ENCODE results near the gene CD274.
"Not testable (repeated sequence)": the region's sequence is repeated elsewhere in the genome, so short reads cannot be mapped to it uniquely, and the experiment has no call there.

The CD274 gene

GRCh38 chr9:5438301-5439162 is 11.8 kb upstream of the CD274 start:
- DNase-seq = no peak

DNA sequence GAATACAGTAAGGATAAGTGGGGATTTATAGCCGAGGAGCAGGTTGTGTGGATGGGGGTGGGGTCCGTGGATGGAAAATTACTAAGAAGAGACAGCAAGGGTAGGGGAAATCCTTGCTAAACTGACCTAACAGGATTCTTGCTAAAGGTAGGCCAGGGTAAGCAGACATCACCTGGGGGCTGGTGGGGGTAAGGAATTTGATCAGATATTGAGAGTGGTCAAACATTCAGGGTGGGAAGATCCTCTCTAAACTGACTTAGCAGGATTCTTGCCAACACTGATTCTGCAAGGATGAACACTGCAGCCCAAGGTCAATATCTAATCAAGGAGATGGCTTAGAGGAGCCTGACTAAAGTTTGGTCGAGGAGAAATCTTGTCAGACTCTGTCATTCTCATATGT is 9.9 kb upstream of the CD274 start:
- no peak for DNase-seq

- no peak for DNase-seq
Observed at GRCh38 chr9:5441043-5441442, 9.3 kb upstream of the CD274 start.

GRCh38 chr9:5442400-5443011 is 7.8 kb upstream of the CD274 start:
- DNase-seq = no peak

GRCh38 chr9:5443850-5444249 is 6.5 kb upstream of the CD274 start:
- no peak for DNase-seq

- not testable (repeated sequence) for DNase-seq
Observed at GRCh38 chr9:5445096-5445495, 5.2 kb upstream of the CD274 start.

GRCh38 chr9:5445886-5446285 is 4.5 kb upstream of the CD274 start:
- DNase-seq = no peak

GRCh38 chr9:5446451-5447236 is 3.7 kb upstream of the CD274 start:
- no peak for DNase-seq

DNA sequence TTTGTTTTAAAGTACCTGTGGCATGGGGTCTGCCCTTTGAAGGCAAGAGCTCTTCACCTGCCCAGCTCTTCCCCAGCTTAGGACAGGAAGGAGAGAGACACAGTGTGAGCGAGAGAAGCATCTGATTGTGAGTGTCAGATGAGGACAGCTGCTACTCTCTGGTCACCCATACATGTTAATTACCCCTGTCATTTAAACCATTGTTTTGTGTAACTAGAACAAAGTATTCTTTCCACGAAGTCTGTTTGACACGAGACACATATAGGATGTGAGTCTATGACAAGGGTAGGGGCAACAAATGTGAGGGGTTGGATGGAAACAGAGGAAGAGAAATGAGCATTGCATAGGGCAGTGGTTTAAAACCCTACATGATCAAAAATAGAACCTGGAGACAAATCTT is 3.0 kb upstream of the CD274 start:
- no peak for DNase-seq

- no peak for DNase-seq
Observed at GRCh38 chr9:5448016-5448415, 2.3 kb upstream of the CD274 start.

DNA sequence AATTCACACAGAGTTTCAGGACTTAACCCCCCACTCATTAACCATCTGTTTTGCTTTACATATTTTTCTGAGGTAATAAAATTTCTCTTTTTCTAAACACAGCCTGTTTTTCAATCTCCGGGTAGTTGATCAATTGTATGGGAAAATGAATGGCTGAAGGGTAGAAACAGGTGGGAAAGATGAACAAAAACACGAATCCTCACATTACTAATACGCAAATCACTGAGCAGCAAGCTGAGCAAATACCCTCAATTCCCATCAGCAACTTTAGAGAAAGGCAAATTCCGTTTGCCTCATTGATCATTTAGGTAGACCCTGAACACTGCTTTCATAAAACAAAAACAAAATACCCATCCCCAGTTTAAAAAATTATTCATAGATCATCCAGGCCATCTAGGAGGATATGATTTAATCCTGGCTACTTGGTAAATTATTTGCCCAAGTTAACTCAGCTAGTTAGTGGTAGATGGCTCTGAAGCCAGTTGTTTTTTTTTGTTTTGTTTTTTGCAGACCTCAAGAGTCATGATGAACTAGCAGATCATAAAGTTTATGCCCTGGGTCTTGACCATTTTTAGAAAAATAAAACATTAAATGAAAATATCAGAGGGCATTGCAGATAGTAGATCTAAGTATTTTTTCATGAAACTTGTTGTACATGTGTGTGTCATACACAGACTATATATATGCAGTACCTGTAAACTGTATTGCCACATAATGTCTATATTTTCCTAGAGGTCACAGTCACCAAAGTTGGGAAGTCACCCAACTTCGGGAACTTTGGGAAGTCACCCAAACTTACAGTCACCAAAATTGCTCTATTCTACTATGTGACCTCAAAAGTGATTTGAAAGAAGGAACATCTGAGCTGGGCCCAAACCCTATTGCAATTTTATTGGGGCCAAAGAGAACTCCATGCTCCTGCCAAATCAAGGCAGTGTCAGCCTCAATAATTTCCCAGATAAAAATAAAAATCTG is 1.6 kb upstream of the CD274 start:
- DNase-seq = no peak

GRCh38 chr9:5449521-5450358 is 602 bp upstream of the CD274 start:
- DNase-seq = no peak

- no peak for DNase-seq
Observed at GRCh38 chr9:5452286-5452609, 1.9 kb downstream of the CD274 start.

GRCh38 chr9:5453004-5453403 is 2.7 kb downstream of the CD274 start:
- DNase-seq = no peak

DNA sequence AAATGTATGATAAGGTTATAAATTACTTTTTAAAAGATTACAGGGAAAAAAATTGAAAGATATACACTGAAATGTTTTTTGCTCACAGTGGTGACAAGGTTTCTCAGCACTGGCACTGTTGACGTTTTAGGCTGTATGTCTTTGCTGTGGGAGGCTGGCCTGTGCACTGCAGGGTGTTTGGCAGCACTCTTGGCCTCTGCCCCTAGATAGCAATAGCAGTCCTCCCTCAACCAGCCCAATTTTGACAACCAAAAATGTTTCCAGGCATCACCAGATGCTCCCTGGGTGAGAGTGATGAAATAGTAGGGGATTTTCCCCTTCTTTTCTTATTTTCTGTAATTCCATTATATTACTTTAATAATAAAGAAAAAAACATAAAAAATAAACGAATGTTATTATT is 3.3 kb downstream of the CD274 start:
- no peak for DNase-seq

DNA sequence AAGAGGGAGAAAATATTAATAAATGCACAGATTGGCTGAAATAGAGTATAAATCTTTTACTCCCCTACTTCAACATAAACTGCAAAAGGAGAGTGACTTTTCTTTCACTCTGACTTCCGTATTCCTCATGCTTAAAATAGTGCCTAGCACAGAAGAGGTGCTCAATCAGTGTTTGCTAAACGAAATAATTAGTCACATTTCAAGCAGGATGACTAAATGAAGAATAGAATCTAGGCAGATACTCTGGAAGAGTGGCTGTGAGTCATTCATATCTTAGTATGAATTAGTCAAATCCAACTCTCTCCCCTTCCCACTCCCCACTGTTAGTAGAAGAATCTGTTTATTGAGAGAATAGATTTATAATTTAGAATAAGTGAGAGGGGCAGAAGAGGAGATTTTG is 4.8 kb downstream of the CD274 start:
- no peak for DNase-seq

DNA sequence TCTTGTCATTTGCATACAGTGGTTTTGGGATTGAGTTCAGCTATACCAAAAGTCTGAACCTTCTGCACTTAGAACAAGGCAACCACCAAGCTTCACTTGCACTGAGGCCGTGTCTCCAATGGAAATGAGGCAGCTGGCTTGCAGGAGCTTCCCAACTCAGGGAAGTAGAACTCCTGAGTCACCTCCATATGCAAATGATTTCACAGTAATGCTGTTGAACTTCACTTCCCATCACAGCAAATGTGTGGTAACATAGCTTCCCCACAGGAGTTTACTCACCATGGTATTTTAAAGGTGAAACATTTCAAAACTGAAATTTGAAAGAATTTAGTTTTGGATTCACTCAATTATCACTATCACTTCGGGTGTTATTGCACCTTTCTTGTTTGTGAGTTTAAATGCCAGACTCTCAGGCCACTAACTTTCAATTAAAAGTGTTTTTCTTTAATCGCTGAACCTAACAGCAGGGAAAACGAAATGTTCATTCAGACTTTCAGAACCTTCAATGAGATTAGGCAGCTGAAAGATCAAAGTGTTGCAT is 9.0 kb downstream of the CD274 start:
- DNase-seq = no peak

DNA sequence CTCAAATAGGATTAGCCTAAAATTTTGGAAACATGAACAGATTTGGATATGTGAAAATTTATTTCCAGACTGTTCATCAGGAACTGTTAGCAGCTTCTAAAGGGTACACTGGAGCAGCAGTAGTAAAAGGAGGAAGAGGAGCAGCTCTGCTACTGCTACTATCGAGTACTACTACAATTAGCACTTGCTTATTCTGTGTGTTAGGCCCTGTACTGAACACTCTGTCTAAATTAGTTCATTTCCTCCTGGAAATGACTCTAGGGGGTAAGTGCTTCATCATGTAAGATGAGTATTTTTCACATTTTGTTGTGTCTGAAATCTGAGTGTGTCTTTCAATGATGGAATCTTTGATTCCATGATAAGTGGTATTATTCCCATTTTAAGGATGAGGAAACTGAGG is 9.8 kb downstream of the CD274 start:
- DNase-seq = no peak

DNA sequence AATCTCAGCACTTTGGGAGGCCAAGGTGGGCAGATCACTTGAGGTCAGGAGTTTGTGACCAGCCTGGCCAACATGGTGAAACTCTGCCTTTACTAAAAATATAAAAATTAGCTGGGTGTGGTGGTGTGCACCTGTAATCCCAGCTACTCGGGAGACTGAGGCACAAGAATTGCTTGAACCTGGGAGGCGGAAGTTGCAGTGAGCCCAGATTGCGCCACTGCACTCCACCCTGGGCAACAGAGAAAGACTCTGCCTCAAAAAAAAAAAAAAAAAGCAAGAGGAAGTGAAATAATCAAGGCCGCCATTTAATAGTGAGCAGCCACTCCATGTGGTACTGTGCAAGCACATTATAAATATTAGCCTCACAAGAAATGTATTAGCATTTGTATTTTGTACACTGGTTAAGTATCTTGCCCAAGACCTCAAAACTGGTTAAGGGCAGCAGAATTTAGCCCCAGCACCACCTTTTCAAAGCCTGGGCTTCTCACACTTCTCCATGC is 14.5 kb downstream of the CD274 start:
- DNase-seq = not testable (repeated sequence)

DNA sequence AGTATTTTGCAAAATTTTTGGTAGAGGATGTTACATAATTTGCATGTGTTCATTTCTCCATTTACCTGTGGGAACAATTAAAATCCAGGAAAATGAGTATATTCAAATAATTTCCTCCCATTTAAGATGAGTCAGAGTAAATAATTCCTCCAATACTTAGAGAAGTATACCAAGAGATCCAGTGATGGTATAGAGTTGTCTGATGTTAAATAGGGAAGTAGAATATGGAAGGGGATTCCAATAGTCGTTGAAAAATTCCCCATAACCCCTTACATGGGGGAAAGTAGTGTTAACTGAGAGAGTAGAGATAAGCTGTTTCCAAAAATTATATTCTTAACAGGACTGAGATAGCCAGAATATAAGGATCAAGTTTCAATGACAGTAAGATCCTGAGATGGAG is 15.7 kb downstream of the CD274 start:
- no peak for DNase-seq

- DNase-seq = no peak
Observed at GRCh38 chr9:5466766-5467165, 16.4 kb downstream of the CD274 start.
